ENCODE measurements around the gene LSM3. TPM values are rescaled to one million over a fixed set of nuclear protein-coding genes. Genes with fewer than 3 reads are reported as not detected.

LSM3 gene
- total and polyA plus RNA-seq, 2 experiments from 2014 or later: 5.9 to 32.2 TPM

DNA sequence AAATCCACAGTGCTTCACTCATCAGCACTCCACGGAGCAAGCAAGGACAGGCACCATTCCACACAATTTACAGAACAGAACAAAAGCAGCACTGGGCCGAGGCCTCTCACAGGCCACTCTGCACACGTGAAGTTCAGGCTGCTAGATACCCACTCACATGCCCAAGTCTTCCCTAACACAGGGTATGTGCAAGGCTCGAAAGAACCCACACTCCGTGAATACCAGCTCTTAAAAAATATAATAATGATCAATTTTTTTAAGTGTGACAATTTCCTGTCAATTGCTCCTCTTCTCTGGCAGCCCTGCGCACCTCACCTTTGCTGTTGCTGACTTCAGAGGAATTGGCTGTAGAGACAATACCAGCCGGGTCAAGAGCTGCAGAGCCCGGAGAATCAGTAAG, 19.2 kb upstream of the LSM3 start:
- Histone ChIP-seq H3K36me3 (peaks cover 59% of the 10 kb centered on the region), H3K9me3 (ENCODE audit: low read depth) (no peaks in the 10 kb centered on the region), H3K4me1 (ENCODE audit: low read depth) (no peaks in the 10 kb centered on the region), H3K27ac (no peak overlapping the region), H3K4me3 (no peak overlapping the region), H3K27me3 (no peaks in the 10 kb centered on the region)
- no peak for DNase-seq (ENCODE audit: low read depth in 1 of 2, low spot score in 1 of 2)
- TF ChIP-seq, protein P1, sequence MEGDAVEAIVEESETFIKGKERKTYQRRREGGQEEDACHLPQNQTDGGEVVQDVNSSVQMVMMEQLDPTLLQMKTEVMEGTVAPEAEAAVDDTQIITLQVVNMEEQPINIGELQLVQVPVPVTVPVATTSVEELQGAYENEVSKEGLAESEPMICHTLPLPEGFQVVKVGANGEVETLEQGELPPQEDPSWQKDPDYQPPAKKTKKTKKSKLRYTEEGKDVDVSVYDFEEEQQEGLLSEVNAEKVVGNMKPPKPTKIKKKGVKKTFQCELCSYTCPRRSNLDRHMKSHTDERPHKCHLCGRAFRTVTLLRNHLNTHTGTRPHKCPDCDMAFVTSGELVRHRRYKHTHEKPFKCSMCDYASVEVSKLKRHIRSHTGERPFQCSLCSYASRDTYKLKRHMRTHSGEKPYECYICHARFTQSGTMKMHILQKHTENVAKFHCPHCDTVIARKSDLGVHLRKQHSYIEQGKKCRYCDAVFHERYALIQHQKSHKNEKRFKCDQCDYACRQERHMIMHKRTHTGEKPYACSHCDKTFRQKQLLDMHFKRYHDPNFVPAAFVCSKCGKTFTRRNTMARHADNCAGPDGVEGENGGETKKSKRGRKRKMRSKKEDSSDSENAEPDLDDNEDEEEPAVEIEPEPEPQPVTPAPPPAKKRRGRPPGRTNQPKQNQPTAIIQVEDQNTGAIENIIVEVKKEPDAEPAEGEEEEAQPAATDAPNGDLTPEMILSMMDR (IDR thresholded peaks at IDR 0.05; ENCODE audit: low read depth, low read length): no peak

DNA sequence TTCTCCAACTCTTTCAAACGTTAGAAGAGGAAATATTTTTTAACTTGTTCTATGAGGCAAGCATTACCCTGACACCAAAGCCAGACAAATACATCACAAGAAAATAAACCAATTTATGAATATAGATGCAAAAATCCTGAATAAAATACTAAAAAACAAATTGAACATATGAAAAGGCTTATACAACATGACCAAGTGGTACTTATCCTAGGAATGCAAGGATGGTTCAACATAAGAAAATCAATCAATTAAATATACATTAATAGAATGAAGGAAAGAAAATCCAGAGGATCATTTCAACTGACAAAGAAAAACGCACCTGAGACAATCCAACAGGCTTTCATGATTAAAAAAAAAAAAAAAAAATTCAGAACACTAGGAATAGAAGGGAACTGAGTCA, 17.3 kb upstream of the LSM3 start:
- TF ChIP-seq, protein P1 (IDR thresholded peaks at IDR 0.05; ENCODE audit: low read depth, low read length): no peak
- Histone ChIP-seq H3K27ac (no peak overlapping the region), H3K27me3 (no peaks in the 10 kb centered on the region), H3K4me3 (no peak overlapping the region), H3K4me1 (ENCODE audit: low read depth) (no peaks in the 10 kb centered on the region), H3K9me3 (ENCODE audit: low read depth) (no peaks in the 10 kb centered on the region), H3K36me3 (peaks cover 75% of the 10 kb centered on the region)
- DNase-seq (ENCODE audit: low read depth in 1 of 2, low spot score in 1 of 2): no peak

DNA sequence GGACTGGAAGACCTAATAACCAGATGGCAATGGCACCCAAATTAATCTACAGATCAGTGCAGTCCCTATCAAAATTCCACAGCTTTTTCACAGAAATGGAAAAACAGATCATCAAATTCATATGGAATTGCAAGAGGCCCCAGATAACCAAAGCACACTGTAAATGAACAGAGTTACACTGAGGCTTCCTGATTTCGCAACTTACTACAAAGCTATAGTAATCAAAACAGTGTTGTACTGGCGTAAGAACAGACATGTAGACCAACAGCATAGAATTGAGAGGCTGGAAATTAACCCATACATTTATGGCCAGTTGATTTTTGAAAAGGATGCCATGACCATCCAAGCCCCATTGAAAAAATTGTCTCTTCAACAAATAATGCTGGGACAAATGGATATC, 16.4 kb upstream of the LSM3 start:
- Histone ChIP-seq H3K36me3 (peaks cover 75% of the 10 kb centered on the region), H3K4me1 (ENCODE audit: low read depth) (no peaks in the 10 kb centered on the region), H3K27me3 (no peaks in the 10 kb centered on the region), H3K27ac (no peak overlapping the region), H3K9me3 (ENCODE audit: low read depth) (no peaks in the 10 kb centered on the region), H3K4me3 (no peak overlapping the region)
- DNase-seq (ENCODE audit: low read depth in 1 of 2, low spot score in 1 of 2): peak in 1 of 2 donors; percentile 73
- TF ChIP-seq, protein P1 (IDR thresholded peaks at IDR 0.05; ENCODE audit: low read depth, low read length): no peak

DNA sequence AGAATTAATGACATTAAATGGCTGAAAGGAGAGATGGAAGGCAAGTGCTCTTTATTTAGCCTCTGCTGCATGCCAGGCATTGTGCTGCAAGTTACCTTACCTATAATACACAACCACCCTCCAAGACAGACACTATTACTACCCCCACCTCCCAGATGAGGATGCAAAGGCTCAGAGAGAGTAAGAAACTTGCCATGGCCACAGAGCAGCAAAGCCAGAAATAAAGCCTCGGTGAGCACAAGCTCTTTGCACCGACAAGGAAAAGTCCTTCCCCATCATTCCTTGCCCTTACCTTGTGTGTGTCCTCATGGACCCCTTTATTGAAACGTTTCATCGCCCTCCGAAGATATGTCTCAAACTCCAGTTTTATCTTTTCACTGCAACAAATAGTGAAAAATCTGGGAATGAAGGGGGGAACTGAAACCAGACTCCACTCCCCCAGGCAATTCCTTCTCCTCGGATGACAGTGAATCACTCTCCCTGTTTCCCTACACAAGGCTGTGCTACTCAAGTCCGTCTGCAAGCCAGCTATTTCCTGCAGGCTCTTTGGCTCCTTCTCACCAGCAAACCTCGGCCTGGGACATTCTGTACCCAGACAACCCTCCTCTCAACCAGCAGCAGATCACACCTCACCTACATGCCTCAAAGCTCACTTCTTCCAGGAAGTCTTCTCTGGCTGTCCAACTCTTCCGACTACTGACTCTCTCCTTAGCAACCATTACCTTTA, 11.6 kb upstream of the LSM3 start:
- Histone ChIP-seq H3K36me3 (peaks cover 84% of the 10 kb centered on the region), H3K4me3 (no peak overlapping the region), H3K9me3 (ENCODE audit: low read depth) (no peaks in the 10 kb centered on the region), H3K27me3 (no peaks in the 10 kb centered on the region), H3K4me1 (ENCODE audit: low read depth) (no peaks in the 10 kb centered on the region), H3K27ac (no peak overlapping the region)
- no peak for DNase-seq (ENCODE audit: low read depth in 1 of 2, low spot score in 1 of 2)
- TF ChIP-seq, protein P1 (IDR thresholded peaks at IDR 0.05; ENCODE audit: low read depth, low read length): no peak

DNA sequence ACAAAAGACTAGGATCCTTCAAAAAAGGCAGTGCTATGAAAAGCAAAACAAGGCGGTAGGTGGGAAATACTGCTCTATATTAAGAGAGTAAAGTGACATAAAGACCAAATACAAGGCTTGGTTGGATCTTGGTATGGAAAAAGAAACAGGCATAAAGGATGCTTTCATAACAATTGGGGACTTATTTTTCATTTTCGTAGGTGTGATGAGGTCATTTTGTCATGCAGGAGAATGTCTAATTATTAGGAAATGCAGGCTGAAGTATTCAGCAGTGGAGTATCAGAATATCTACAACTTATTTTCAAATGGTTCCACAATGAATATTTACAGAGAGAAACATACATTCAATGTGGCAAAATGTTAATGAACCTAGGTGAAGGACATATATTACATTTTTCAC, 9.2 kb upstream of the LSM3 start:
- H3K27ac ChIP-seq: no peak overlapping the region
- no peaks in the 10 kb centered on the region for H3K9me3 ChIP-seq (ENCODE audit: low read depth)
- no peaks in the 10 kb centered on the region for H3K4me1 ChIP-seq (ENCODE audit: low read depth)
- no peaks in the 10 kb centered on the region for H3K27me3 ChIP-seq
- TF ChIP-seq, protein P1 (IDR thresholded peaks at IDR 0.05; ENCODE audit: low read depth, low read length): no peak
- H3K36me3 ChIP-seq: peaks cover 70% of the 10 kb centered on the region
- no peak overlapping the region for H3K4me3 ChIP-seq
- DNase-seq (ENCODE audit: low read depth in 1 of 2, low spot score in 1 of 2): no peak

All from cardiac muscle cell (in vitro differentiated cells and primary cell).